Memory B cell (primary cell): ENCODE results near the gene TMEM205.
A peak's percentile ranks its signal among the peaks of the same experiment; 100 is the strongest.

ENCODE experiments used
- ATAC-seq: fragments of 150-1000 bp; cut with Tn5 transposase; 2 replicates; pipeline ENCODE4 v1.10.0; 2021; ENCODE audit warnings: low read depth, mild to moderate bottlenecking, moderate library complexity
- DNase-seq, 2 donors: peaks; one replicate each; pipeline ENCODE4 v3.0.0; 2022; ENCODE audit warnings: low spot score in 2 of 2
- H3K27ac Mint-ChIP-seq: one replicate; pipeline ENCODE4 v1.8.0; 2022; ENCODE audit warnings: mild to moderate bottlenecking, moderate library complexity, mixed read lengths
- H3K27me3 Mint-ChIP-seq: one replicate; pipeline ENCODE4 v1.8.0; 2022; ENCODE audit warnings: mixed read lengths
- H3K36me3 Mint-ChIP-seq: one replicate; pipeline ENCODE4 v1.8.0; 2022; ENCODE audit warnings: mild to moderate bottlenecking, mixed read lengths
- H3K4me1 Mint-ChIP-seq: one replicate; pipeline ENCODE4 v1.8.0; 2022; ENCODE audit warnings: mixed read lengths
- H3K4me3 Mint-ChIP-seq: one replicate; pipeline ENCODE4 v1.8.0; 2022; ENCODE audit warnings: mild to moderate bottlenecking, moderate library complexity, mixed read lengths
- H3K9me3 Mint-ChIP-seq: one replicate; pipeline ENCODE4 v1.8.0; 2022; ENCODE audit warnings: mixed read lengths

The TMEM205 gene

DNA sequence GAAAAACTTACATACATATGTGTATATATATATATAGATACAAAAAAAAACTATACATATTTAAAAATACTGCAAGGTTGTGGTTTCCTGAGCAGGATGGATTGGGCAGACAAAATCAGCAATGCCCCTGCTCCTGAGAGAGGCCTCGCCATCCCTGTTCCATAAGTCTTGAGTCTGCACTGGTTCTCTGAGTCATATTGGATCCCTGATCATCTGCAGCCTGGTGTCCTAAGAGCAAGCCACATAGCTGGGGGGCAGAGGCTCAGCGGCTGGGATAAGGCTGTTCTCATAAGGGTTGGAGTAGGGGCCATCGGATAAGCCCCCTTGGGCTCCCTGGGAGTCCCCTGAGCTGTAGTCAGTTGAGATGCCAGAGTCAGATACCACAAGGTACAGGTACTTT is 31.7 kb upstream of the TMEM205 start:
- DNase-seq (no peak), ATAC-seq (no peak)
- H3K4me3 Mint-ChIP-seq, result no peak overlapping the region
- no peaks in the 10 kb centered on the region for H3K9me3 Mint-ChIP-seq
- peaks cover 31% of the 10 kb centered on the region for H3K4me1 Mint-ChIP-seq
- H3K27ac Mint-ChIP-seq, result no peak overlapping the region
- H3K36me3 Mint-ChIP-seq, result peaks cover 3% of the 10 kb centered on the region
- no peaks in the 10 kb centered on the region for H3K27me3 Mint-ChIP-seq

GRCh38 chr19:11377237-11377636 is 31.2 kb upstream of the TMEM205 start:
- Mint-ChIP-seq H3K9me3 (no peaks in the 10 kb centered on the region), H3K4me1 (peaks cover 29% of the 10 kb centered on the region), H3K27ac (no peak overlapping the region), H3K27me3 (no peaks in the 10 kb centered on the region), H3K4me3 (no peak overlapping the region), H3K36me3 (peaks cover 3% of the 10 kb centered on the region)
- ATAC-seq (no peak), DNase-seq (no peak)

DNA sequence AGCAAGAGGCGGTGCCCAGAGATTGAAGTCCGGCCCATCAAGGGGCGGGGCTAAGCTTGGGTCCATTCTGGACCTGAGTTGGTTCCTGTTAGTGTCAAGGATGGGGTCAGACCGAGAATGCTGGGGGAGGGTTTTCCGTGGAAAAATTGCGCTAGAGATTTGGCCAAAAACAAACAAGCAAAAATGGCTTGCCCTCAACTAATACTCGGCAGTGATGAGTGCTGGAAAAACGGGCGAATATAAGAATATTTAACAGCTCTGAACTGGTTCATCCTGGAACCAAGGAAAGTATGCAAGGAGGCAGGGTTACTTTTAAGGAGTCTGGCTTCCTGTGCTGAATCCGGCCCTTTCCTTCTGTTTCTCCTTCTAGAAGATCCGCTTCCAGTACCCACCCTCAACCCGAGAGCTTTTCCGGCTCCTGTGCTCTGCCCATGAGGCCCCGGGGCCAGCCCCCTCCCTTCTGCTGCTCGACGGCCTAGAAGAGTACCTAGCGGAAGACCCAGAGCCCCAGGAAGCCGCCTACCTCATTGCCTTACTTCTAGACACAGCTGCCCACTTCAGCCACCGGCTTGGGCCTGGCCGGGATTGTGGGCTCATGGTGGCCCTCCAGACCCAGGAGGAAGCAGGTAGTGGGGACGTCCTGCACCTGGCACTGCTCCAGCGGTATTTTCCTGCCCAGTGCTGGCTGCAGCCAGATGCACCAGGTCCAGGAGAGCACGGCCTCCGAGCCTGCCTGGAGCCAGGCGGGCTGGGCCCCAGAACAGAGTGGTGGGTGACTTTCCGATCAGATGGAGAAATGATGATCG is 29.3 kb upstream of the TMEM205 start:
- no peak overlapping the region for H3K27ac Mint-ChIP-seq
- peaks cover 20% of the 10 kb centered on the region for H3K4me1 Mint-ChIP-seq
- peaks cover 8% of the 10 kb centered on the region for H3K36me3 Mint-ChIP-seq
- no peaks in the 10 kb centered on the region for H3K9me3 Mint-ChIP-seq
- no peaks in the 10 kb centered on the region for H3K27me3 Mint-ChIP-seq
- H3K4me3 Mint-ChIP-seq, result no peak overlapping the region
- ATAC-seq (peak; percentile 26), DNase-seq (peak in 1 of 2 donors; percentile 39)

DNA sequence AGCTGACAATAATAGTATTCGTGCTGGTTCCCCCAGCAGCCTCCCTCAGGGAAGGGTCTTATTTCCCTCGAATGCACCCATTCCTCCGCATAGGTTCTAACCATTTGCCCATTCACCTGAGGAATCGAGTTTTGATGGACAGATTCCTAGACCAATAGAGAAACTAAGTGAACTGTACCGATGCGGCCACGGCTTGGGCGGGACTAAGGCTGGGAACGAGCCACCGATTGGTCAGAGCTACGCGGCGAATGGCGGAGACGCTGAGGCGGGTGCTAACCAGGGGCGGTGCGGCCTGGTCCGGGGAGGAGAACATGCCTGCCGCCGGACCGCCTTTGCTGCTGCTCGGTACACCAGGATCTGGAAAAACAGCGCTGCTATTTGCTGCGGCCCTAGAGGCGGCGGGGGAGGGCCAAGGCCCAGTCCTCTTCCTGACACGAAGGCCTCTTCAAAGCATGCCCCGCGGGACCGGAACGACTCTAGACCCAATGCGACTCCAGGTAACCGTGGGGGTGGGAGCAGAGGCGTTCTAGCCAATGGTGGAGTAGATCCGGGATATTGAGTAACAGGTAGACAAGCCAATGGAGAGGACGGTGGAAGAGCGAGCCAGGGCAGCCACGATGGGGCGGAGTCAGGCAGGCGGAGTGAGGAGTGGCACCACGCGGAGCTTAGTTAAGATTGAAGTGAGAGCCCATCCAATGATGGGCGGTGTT is 28.5 kb upstream of the TMEM205 start, which contains the start of gene SWSAP1:
TSS of gene SWSAP1 (plus strand) at position 234 of the 710 bp plus-strand sequence. CDS start at position 249, 15 bp downstream.
- Mint-ChIP-seq H3K27me3 (no peaks in the 10 kb centered on the region), H3K36me3 (peaks cover 11% of the 10 kb centered on the region), H3K4me3 (no peak within 1 kb of the TSS), H3K4me1 (peaks cover 16% of the 10 kb centered on the region), H3K27ac (no peak within 1 kb of the TSS), H3K9me3 (no peaks in the 10 kb centered on the region)
- DNase-seq (peak; percentile 94 to 96), ATAC-seq (peak; percentile 84)

GRCh38 chr19:11373885-11374432 is 27.9 kb upstream of the TMEM205 start:
- Mint-ChIP-seq H3K27ac (no peak overlapping the region), H3K4me1 (peaks cover 20% of the 10 kb centered on the region), H3K9me3 (no peaks in the 10 kb centered on the region), H3K36me3 (peaks cover 16% of the 10 kb centered on the region), H3K27me3 (no peaks in the 10 kb centered on the region), H3K4me3 (no peak overlapping the region)
- ATAC-seq, result no peak
- DNase-seq, result no peak

DNA sequence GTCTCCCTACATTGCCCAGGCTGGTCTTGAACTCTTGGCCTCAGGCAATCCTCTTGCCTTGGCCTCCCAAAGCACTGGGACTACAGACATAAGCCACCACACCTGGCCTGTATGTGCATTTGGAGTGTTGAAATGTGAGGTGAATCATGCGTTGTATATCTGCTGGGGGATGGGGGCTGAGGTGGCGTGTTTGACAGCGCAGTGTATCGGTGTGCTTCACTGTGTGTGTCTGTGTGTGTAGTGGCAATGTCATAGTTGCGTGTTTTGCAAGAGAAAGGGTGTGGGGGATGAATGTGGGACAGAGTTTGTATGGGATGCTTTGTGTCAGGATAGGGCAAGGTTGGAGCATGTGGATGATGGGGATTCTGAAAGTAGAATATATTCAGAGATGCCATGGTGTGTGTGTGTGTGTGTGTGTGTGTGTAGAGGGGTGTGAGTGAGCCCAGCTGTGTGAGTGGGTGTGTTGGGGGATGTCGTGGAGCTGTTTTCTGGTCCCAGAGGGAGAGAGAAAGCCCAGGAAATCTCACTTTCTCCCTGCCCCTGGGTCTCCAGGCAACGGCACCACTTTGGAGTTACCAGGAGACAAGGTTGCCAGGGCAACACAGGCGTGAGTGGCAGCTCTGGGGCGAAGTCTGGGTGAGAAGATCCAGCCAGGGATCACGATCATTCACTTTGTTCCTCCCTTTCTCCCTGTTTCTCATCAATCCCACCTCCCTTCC is 27.3 kb upstream of the TMEM205 start:
- Mint-ChIP-seq H3K9me3 (no peaks in the 10 kb centered on the region), H3K4me1 (peaks cover 20% of the 10 kb centered on the region), H3K4me3 (peak overlapping the region; percentile 41), H3K36me3 (peaks cover 18% of the 10 kb centered on the region), H3K27ac (peak overlapping the region; percentile 37), H3K27me3 (no peaks in the 10 kb centered on the region)
- no peak for DNase-seq
- no peak for ATAC-seq

- Mint-ChIP-seq H3K27me3 (no peaks in the 10 kb centered on the region), H3K9me3 (no peaks in the 10 kb centered on the region), H3K36me3 (peaks cover 24% of the 10 kb centered on the region), H3K4me1 (peaks cover 13% of the 10 kb centered on the region), H3K27ac (no peak overlapping the region), H3K4me3 (no peak overlapping the region)
- ATAC-seq (no peak), DNase-seq (no peak)
Observed at GRCh38 chr19:11370744-11371143, 24.7 kb upstream of the TMEM205 start.

DNA sequence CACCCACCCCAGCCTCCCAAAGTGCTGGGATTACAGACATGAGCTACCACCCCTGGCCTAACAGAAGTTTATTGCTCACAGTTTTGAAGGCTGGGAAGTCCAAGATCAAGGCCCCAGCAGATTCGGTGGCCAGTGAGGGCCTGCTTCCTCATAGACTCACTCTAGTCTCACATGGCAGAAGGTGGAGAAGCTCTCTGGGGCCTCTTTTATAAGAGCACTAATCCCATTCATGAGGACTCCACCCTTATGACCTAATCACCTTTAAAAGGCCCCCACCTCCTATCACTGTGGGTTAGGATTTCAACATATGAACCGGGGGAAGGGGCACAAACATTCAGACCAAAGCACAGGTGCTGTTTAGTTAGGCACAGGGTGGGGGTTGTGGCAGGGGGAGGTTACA is 21.5 kb upstream of the TMEM205 start:
- no peak overlapping the region for H3K4me3 Mint-ChIP-seq
- DNase-seq, result no peak
- no peak for ATAC-seq
- no peaks in the 10 kb centered on the region for H3K27me3 Mint-ChIP-seq
- H3K9me3 Mint-ChIP-seq, result no peaks in the 10 kb centered on the region
- H3K27ac Mint-ChIP-seq, result no peak overlapping the region
- H3K36me3 Mint-ChIP-seq, result peaks cover 28% of the 10 kb centered on the region
- H3K4me1 Mint-ChIP-seq, result peaks cover 6% of the 10 kb centered on the region

GRCh38 chr19:11365557-11366117 is 19.6 kb upstream of the TMEM205 start:
- H3K9me3 Mint-ChIP-seq, result no peaks in the 10 kb centered on the region
- peaks cover 24% of the 10 kb centered on the region for H3K36me3 Mint-ChIP-seq
- H3K4me1 Mint-ChIP-seq, result peaks cover 6% of the 10 kb centered on the region
- H3K27ac Mint-ChIP-seq, result no peak overlapping the region
- no peaks in the 10 kb centered on the region for H3K27me3 Mint-ChIP-seq
- H3K4me3 Mint-ChIP-seq, result no peak overlapping the region
- DNase-seq (no peak), ATAC-seq (no peak)

DNA sequence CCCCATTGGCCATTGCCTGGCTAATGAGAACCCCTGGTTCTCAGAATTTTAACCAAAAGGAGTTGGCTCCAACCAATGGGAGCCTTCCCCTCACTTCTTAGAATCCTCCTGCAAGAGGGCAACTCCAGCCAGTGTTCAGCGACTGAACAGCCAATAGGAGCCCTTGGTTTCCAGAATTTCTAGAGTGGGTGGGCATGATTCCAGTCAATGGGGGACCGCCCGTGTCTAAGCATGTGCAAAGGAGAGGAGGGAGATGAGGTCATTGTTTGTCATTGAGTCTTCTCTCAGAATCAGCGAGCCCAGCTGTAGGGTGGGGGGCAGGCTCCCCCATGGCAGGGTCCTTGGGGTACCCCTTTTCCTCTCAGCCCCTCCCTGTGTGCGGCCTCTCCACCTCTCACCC is 18.9 kb upstream of the TMEM205 start:
- DNase-seq (no peak), ATAC-seq (no peak)
- no peaks in the 10 kb centered on the region for H3K27me3 Mint-ChIP-seq
- peaks cover 23% of the 10 kb centered on the region for H3K36me3 Mint-ChIP-seq
- no peak overlapping the region for H3K27ac Mint-ChIP-seq
- H3K9me3 Mint-ChIP-seq, result no peaks in the 10 kb centered on the region
- no peak overlapping the region for H3K4me3 Mint-ChIP-seq
- H3K4me1 Mint-ChIP-seq, result peaks cover 6% of the 10 kb centered on the region

DNA sequence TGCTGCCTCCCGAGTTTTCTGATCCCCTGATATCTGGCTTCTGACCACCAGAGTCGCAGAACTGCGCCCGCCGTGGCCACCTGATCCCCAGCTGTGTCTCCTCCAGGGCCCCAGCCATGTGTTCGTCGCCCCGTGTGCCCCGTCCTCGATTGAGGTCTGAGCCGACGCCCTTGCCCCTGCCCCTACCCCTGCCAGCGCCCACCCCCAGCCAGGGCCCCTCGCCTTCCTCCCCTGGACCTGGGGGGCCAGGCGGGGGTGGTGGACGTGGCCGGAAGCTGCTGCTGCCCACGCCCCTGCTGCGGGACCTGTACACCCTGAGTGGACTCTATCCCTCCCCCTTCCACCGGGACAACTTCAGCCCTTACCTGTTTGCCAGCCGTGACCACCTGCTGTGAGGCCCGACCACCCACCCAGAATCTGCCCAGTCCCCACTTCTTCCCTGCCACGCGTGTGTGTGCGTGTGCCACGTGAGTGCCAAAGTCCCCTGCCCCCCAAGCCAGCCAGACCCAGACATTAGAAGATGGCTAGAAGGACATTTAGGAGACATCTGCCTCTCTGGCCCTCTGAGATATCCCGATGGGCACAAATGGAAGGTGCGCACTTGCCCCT is 18.3 kb upstream of the TMEM205 start:
- no peak overlapping the region for H3K4me3 Mint-ChIP-seq
- no peak for ATAC-seq
- no peaks in the 10 kb centered on the region for H3K9me3 Mint-ChIP-seq
- H3K27me3 Mint-ChIP-seq, result no peaks in the 10 kb centered on the region
- peaks cover 18% of the 10 kb centered on the region for H3K36me3 Mint-ChIP-seq
- no peak overlapping the region for H3K27ac Mint-ChIP-seq
- no peak for DNase-seq
- H3K4me1 Mint-ChIP-seq, result peaks cover 5% of the 10 kb centered on the region

DNA sequence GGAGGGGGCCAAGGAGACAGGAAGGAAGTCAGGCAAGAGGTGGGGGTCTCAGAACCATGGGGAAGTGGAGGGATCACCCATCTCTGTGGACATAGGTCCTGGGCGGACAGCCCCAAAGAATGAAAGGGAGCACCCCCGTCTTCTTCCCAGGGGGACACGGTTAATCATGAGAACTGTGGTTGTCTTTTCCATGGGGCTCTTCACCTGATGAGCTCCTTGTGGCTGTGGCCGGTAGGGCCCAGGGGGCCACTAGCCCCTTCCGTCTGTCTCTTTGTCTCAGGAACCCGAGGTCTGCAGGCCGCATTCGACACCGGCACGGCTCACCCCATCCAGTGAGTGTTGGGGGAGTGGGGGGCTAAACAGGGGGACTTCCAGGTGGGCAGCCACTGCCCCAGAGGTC is 17.8 kb upstream of the TMEM205 start:
- H3K4me3 Mint-ChIP-seq, result no peak overlapping the region
- no peaks in the 10 kb centered on the region for H3K9me3 Mint-ChIP-seq
- no peak overlapping the region for H3K27ac Mint-ChIP-seq
- H3K4me1 Mint-ChIP-seq, result peaks cover 2% of the 10 kb centered on the region
- ATAC-seq (no peak), DNase-seq (no peak)
- H3K27me3 Mint-ChIP-seq, result peaks cover 2% of the 10 kb centered on the region
- peaks cover 14% of the 10 kb centered on the region for H3K36me3 Mint-ChIP-seq
